GM13976 (cell line): ENCODE measurements around the gene BAZ2B.
A peak's percentile ranks its signal among the peaks of the same experiment; 100 is the strongest.

Experiments
- DNase-seq: peaks from one replicate; pipeline ENCODE4 v3.0.0; 2012; ENCODE audit warnings: low spot score
- CTCF ChIP-seq: IDR thresholded peaks from 2 replicates; pipeline ENCODE4 v1.5.1; 2012; ENCODE audit warnings: borderline replicate concordance, mild to moderate bottlenecking; ENCODE audit not compliant: insufficient read depth; ENCODE audit errors: extremely low read depth, missing control alignments, control extremely low read depth
- in situ Hi-C: fragments of 300-500 bp; cut with MboI; formaldehyde crosslinking; loops from one replicate; pipeline ENCODE4 v1.12.0; 2022; ENCODE audit warnings: low sequenced_read_pairs, mixed read lengths, inconsistent platforms; ENCODE audit not compliant: unreplicated experiment

Gene BAZ2B, protein sequence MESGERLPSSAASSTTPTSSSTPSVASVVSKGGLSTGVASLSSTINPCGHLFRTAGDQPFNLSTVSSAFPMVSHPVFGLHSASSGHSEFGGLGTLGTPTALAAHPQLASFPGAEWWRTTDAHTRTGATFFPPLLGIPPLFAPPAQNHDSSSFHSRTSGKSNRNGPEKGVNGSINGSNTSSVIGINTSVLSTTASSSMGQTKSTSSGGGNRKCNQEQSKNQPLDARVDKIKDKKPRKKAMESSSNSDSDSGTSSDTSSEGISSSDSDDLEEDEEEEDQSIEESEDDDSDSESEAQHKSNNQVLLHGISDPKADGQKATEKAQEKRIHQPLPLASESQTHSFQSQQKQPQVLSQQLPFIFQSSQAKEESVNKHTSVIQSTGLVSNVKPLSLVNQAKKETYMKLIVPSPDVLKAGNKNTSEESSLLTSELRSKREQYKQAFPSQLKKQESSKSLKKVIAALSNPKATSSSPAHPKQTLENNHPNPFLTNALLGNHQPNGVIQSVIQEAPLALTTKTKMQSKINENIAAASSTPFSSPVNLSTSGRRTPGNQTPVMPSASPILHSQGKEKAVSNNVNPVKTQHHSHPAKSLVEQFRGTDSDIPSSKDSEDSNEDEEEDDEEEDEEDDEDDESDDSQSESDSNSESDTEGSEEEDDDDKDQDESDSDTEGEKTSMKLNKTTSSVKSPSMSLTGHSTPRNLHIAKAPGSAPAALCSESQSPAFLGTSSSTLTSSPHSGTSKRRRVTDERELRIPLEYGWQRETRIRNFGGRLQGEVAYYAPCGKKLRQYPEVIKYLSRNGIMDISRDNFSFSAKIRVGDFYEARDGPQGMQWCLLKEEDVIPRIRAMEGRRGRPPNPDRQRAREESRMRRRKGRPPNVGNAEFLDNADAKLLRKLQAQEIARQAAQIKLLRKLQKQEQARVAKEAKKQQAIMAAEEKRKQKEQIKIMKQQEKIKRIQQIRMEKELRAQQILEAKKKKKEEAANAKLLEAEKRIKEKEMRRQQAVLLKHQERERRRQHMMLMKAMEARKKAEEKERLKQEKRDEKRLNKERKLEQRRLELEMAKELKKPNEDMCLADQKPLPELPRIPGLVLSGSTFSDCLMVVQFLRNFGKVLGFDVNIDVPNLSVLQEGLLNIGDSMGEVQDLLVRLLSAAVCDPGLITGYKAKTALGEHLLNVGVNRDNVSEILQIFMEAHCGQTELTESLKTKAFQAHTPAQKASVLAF (N-terminal part only)

DNA sequence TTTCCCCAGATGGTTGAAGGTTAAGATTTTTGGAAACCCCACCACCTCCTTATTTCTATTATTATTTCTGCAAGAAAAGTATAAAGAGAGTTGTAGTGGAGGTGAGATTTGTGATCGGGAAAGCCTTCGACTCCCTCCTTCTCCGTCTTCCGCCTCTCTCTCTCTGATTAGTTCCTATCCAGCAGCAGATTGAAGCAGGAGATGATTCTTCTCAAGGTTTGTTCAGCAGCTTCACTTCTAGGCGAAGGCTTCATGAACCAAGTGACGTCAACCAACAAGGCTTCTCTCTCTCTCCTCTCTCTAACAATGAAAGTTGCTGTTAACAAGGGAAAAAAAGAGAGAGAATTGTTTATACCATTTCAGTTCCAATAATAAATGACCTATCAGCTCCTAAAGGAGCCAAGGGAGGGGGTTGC, at the start of gene BAZ2B:
TSS of gene BAZ2B (minus strand) at position 263 of the 416 bp plus-strand sequence. CDS start 137,829 bp downstream, outside the sequence.
- DNase-seq: peak; percentile 52
- in situ Hi-C loops: no loop called here
- no peak for TF ChIP-seq CTCF

GRCh38 chr2:159661286-159661685, 44.9 kb upstream of the BAZ2B start:
- in situ Hi-C loops: no loop called here

DNA sequence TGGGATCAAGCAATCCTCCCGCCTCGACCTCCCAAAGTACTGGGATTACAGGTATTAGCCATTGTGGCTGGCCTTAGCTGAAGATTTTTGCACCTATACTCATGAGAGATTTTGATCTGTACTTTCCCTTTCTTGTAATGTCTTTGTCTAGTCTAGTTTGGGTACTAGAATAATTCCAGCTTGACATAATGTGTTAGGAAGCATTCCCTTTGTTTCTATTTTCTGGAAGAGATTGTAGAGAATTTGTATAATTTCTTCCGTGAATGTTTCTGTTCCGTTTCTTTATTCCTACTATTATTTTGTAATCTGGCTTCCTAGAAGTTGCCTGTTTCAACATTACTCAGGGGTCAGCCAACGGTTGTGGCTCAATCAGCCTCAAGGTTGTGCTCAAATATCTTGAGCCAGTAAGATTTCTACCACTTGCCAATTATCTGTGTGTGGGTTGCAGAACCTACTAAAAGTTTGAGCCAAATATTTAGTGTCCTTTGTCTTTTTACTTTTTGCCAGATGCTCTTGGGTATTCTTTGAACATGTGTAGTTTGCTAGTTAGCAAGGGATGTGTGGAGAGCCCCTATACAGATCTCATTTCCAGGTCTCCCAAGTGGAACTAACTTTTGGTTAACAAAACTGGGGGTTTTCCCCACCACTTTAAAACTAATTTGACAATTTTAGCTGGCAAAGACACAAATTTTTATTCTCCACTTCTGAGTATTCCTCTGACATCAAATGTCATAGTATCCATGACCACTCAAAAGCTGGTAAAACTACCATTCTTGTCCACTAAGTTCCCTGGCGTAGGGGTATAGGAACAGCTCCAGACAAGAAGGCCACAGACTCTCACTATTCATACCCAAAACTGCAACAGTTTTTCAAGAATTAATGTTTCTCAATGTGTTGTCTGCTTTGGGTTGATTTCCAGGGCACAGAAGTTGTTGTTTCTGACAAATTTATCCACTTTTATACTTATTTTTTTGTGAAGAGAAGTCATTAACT, 42.8 kb upstream of the BAZ2B start:
- in situ Hi-C loops: no loop called here
- no peak for DNase-seq
- no peak for TF ChIP-seq CTCF

More at GRCh38 chr2:159661286-159661685, 44.9 kb upstream of the BAZ2B start:
- no peak for TF ChIP-seq CTCF
- DNase-seq: no peak

DNA sequence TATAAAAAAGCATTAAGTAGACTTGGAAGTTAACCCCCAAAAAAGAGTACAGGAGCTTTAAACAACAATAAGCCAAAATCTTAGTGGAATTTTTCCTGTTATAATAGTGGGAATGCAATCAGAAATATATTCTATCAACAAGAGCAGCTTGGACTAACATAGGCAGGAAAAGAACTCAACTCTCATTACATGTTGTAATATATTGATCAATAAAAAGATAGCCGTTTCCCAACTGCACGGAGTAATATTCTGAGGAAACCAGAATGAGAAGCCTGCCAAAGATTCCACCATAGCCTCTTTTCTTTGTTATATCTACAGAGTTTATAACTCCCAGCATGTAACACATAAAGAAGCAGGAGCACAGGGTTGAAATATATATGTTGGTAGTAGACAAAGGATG, 37.6 kb upstream of the BAZ2B start:
- in situ Hi-C loops: no loop called here
- no peak for DNase-seq
- no peak for TF ChIP-seq CTCF

DNA sequence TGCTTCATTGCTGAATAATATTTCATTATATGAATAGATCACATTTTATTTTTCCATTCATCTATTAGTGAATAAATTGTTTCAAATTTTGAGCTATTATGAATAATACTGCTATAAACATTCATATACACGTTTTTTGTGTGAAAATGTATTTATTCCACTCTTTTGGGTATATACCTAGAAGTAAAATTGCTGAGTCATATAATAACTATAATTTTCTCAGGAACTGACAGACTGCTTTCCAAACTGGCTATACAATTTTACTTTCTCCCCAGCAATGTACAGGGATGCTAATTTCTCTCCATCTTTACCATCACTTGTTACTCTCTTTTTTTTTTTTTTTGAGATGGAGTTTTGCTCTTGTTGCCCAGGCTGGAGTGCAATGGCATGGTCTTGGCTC, 35.5 kb upstream of the BAZ2B start:
- in situ Hi-C loops: no loop called here
- no peak for TF ChIP-seq CTCF
- DNase-seq: no peak

GRCh38 chr2:159650574-159650973, 34.2 kb upstream of the BAZ2B start:
- in situ Hi-C loops: no loop called here
- TF ChIP-seq CTCF: no peak
- no peak for DNase-seq
